ENCODE measurements around the gene MILR1. TPM values are rescaled to one million over a fixed set of nuclear protein-coding genes. Genes with fewer than 3 reads are reported as not detected.
"Not testable (repeated sequence)": the region's sequence is repeated elsewhere in the genome, so short reads cannot be mapped to it uniquely, and the experiment has no call there.

Gene MILR1
- total RNA-seq, 1 experiment from 2014 or later, result 9.8 TPM

DNA sequence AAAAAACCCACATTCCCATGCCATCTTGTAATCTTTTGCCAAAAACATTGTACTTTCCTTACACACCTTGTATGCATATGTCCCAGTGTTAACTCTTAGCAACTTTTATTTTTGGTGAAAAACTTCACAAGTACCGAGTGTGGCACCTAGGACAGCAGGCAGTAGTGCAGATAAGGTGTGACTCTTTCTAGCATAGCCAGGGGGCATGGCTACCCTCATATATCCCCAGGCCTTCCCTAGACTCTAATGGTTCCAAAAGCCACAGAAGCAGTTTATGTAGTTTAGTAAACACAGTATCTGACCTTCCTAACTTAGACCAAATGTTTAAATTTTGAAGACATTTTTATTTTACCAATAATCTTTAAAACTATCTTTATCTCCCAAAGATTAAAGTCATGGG, 20.5 kb upstream of the MILR1 start:
- Mint-ChIP-seq H3K4me1 (ENCODE audit: insufficient read depth, unreplicated experiment) (no peaks in the 10 kb centered on the region), H3K27me3 (ENCODE audit: insufficient read depth, unreplicated experiment) (no peaks in the 10 kb centered on the region), H3K9me3 (ENCODE audit: unreplicated experiment) (no peaks in the 10 kb centered on the region), H3K36me3 (ENCODE audit: insufficient read depth, unreplicated experiment) (no peaks in the 10 kb centered on the region), H3K4me3 (ENCODE audit: unreplicated experiment) (no peak overlapping the region), H3K27ac (ENCODE audit: low read depth, unreplicated experiment) (no peak overlapping the region)
- no peak for DNase-seq (ENCODE audit: unreplicated experiment)
- BruUV-seq (replicated peaks), result no TSS peak
- intact Hi-C loops (cut with micrococcal nuclease), result no loop called here
- TF ChIP-seq CTCF (IDR thresholded peaks at IDR 0.05; ENCODE audit: unreplicated experiment), result no peak
- ChIA-PET CTCF (interaction anchor here (3.4 kb wide), 1 partner anchor 8 kb away, joined by 28 read pairs; no protein-coding TSS in a partner anchor), POLR2A (interaction anchor here (0.7 to 1.3 kb wide), 2 partner anchors 14 to 109 kb away, joined by 3 to 6 read pairs; no protein-coding TSS in a partner anchor)

GRCh38 chr17:64430036-64430435, 18.9 kb upstream of the MILR1 start:
- H3K36me3 Mint-ChIP-seq (ENCODE audit: insufficient read depth, unreplicated experiment); H3K9me3 Mint-ChIP-seq (ENCODE audit: unreplicated experiment); H3K4me3 Mint-ChIP-seq (ENCODE audit: unreplicated experiment); DNase-seq (ENCODE audit: unreplicated experiment); H3K4me1 Mint-ChIP-seq (ENCODE audit: insufficient read depth, unreplicated experiment); H3K27me3 Mint-ChIP-seq (ENCODE audit: insufficient read depth, unreplicated experiment); H3K27ac Mint-ChIP-seq (ENCODE audit: low read depth, unreplicated experiment); intact Hi-C loops (cut with micrococcal nuclease); BruUV-seq (replicated peaks): not testable (repeated sequence)
- ChIA-PET CTCF (interaction anchor here (0.6 to 3.4 kb wide), 2 partner anchors 10 to 18 kb away, joined by 3 to 28 read pairs; no protein-coding TSS in a partner anchor), POLR2A (interaction anchor here (0.6 to 1.3 kb wide), 2 partner anchors 15 to 52 kb away, joined by 3 to 6 read pairs; no protein-coding TSS in a partner anchor)

DNA sequence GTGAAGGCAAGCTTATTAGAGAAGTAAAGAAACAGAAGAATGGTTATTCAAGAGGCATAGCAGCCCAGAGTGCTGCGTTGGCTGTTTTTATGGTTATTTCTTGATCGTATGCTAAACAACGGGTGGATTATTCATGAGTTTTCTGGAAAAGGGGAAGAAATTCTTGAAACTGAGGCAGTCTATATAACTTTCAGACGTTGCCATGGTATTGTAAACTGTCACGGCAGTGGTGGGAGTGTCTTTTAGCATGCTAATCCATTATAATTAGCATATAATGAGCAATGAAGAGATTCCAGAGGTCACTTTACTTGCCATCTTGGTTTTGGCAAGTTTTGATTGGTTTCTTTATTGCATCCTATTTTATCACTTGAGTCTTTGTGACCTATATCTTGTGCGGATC, 17.4 kb upstream of the MILR1 start:
- Mint-ChIP-seq H3K36me3 (ENCODE audit: insufficient read depth, unreplicated experiment) (no peaks in the 10 kb centered on the region), H3K27me3 (ENCODE audit: insufficient read depth, unreplicated experiment) (no peaks in the 10 kb centered on the region), H3K27ac (ENCODE audit: low read depth, unreplicated experiment) (no peak overlapping the region), H3K4me1 (ENCODE audit: insufficient read depth, unreplicated experiment) (no peaks in the 10 kb centered on the region), H3K9me3 (ENCODE audit: unreplicated experiment) (no peaks in the 10 kb centered on the region), H3K4me3 (ENCODE audit: unreplicated experiment) (no peak overlapping the region)
- no TSS peak for BruUV-seq (replicated peaks)
- ChIA-PET CTCF (interaction anchor here (0.6 to 3.4 kb wide), 2 partner anchors 11 to 73 kb away, joined by 3 to 28 read pairs; no protein-coding TSS in a partner anchor), POLR2A (no interaction called here)
- no peak for DNase-seq (ENCODE audit: unreplicated experiment)
- TF ChIP-seq CTCF (IDR thresholded peaks at IDR 0.05; ENCODE audit: unreplicated experiment), result no peak
- intact Hi-C loops (cut with micrococcal nuclease), result no loop called here

GRCh38 chr17:64437944-64438525, 10.9 kb upstream of the MILR1 start:
- Mint-ChIP-seq H3K36me3 (ENCODE audit: insufficient read depth, unreplicated experiment) (peaks cover 6% of the 10 kb centered on the region), H3K9me3 (ENCODE audit: unreplicated experiment) (peaks cover 5% of the 10 kb centered on the region), H3K27me3 (ENCODE audit: insufficient read depth, unreplicated experiment) (no peaks in the 10 kb centered on the region), H3K4me3 (ENCODE audit: unreplicated experiment) (no peak overlapping the region), H3K4me1 (ENCODE audit: insufficient read depth, unreplicated experiment) (peaks cover under 1% of the 10 kb centered on the region), H3K27ac (ENCODE audit: low read depth, unreplicated experiment) (no peak overlapping the region)
- TF ChIP-seq CTCF (IDR thresholded peaks at IDR 0.05; ENCODE audit: unreplicated experiment), result no peak
- POLR2A ChIA-PET, result no interaction called here
- BruUV-seq (replicated peaks), result no TSS peak
- CTCF ChIA-PET, result interaction anchor here (0.6 kb wide), 1 partner anchor 40 kb away, joined by 3 read pairs; no protein-coding TSS in a partner anchor
- DNase-seq (ENCODE audit: unreplicated experiment), result no peak
- intact Hi-C loops (cut with micrococcal nuclease), result no loop called here

DNA sequence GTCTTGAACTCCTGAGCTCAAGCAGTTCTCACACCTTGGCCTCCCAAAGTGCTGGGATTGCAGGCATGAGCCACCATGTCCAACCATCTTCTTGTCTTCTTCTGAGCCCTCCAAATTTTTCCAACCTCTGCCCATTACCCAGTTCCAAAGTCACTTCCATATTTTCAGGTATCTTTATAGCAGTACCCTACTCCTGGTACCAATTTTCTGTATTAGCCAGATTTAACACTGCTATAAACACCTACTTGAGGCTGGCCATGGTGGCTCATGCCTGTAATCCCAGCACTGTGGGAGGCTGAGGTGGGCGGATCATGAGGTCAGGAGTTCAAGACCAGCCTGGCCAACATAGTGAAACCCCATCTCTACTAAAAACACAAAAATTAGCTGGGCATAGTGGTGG, 9.4 kb upstream of the MILR1 start:
- H3K27me3 Mint-ChIP-seq (ENCODE audit: insufficient read depth, unreplicated experiment); H3K36me3 Mint-ChIP-seq (ENCODE audit: insufficient read depth, unreplicated experiment); H3K4me3 Mint-ChIP-seq (ENCODE audit: unreplicated experiment); POLR2A ChIA-PET; BruUV-seq (replicated peaks); H3K27ac Mint-ChIP-seq (ENCODE audit: low read depth, unreplicated experiment); DNase-seq (ENCODE audit: unreplicated experiment); intact Hi-C loops (cut with micrococcal nuclease); H3K9me3 Mint-ChIP-seq (ENCODE audit: unreplicated experiment); H3K4me1 Mint-ChIP-seq (ENCODE audit: insufficient read depth, unreplicated experiment): not testable (repeated sequence)
- CTCF ChIA-PET, result interaction anchor here (0.6 kb wide), 1 partner anchor 359 kb away, joined by 3 read pairs; no protein-coding TSS in a partner anchor
